HG03039 (cell line): ENCODE results near the gene CLCNKB.

Source experiments
- ATAC-seq: cut with Tn5 transposase; IDR thresholded peaks from one replicate; pipeline ENCODE4 v1.9.1; 2021; ENCODE audit warnings: mild to moderate bottlenecking, moderate library complexity; ENCODE audit not compliant: unreplicated experiment

CLCNKB gene

GRCh38 chr1:16072616-16073484, 29.3 kb downstream of the CLCNKB start:
- ATAC-seq, result no peak

- ATAC-seq, result no peak
Measured at GRCh38 chr1:16073490-16074119, 30.0 kb downstream of the CLCNKB start, which contains the start of gene FAM131C. FAM131C (minus strand) TSS chr1:16073651; CDS start chr1:16073442, 209 bp downstream.

- ATAC-seq, result no peak
Measured at GRCh38 chr1:16074217-16074616, 30.6 kb downstream of the CLCNKB start.

GRCh38 chr1:16075337-16076030, 31.9 kb downstream of the CLCNKB start:
- ATAC-seq, result no peak

- no peak for ATAC-seq
Measured at GRCh38 chr1:16076031-16076864, 32.7 kb downstream of the CLCNKB start.

GRCh38 chr1:16076865-16077238, 33.3 kb downstream of the CLCNKB start:
- ATAC-seq, result no peak

GRCh38 chr1:16077406-16078245, 34.0 kb downstream of the CLCNKB start:
- ATAC-seq, result no peak

- no peak for ATAC-seq
Measured at GRCh38 chr1:16078925-16079656, 35.5 kb downstream of the CLCNKB start.

- ATAC-seq, result no peak
Measured at GRCh38 chr1:16080422-16081150, 37.0 kb downstream of the CLCNKB start.

GRCh38 chr1:16081636-16082035, 38.1 kb downstream of the CLCNKB start:
- no peak for ATAC-seq

- no peak for ATAC-seq
Measured at GRCh38 chr1:16082283-16083038, 38.9 kb downstream of the CLCNKB start.

GRCh38 chr1:16083486-16083885, 39.9 kb downstream of the CLCNKB start:
- ATAC-seq, result no peak

- no peak for ATAC-seq
Measured at GRCh38 chr1:16085522-16085921, 41.9 kb downstream of the CLCNKB start.

- no peak for ATAC-seq
Measured at GRCh38 chr1:16087733-16088132, 44.2 kb downstream of the CLCNKB start.

- no peak for ATAC-seq
Measured at GRCh38 chr1:16088351-16088911, 44.8 kb downstream of the CLCNKB start.

GRCh38 chr1:16088996-16089395, 45.4 kb downstream of the CLCNKB start:
- ATAC-seq, result no peak

GRCh38 chr1:16090076-16090826, 46.7 kb downstream of the CLCNKB start:
- ATAC-seq, result no peak
